GM12878 (cell line): ENCODE measurements around the gene FRK.

Source experiments
- EZH2 ChIP-seq: IDR thresholded peaks from 2 replicates; pipeline ENCODE4 v1.6.1; 2012; ENCODE audit warnings: low read depth, mild to moderate bottlenecking, control low read depth, inconsistent platforms, low read length, borderline replicate concordance; ENCODE audit not compliant: control insufficient read depth
- HDGF ChIP-seq: fragments of 450-650 bp; IDR thresholded peaks from 2 replicates; pipeline ENCODE4 v1.6.1; 2016; ENCODE audit warnings: antibody characterized with exemption
- JUND ChIP-seq: IDR thresholded peaks from 2 replicates; pipeline ENCODE4 v1.6.1; 2012; ENCODE audit warnings: low read depth, mild to moderate bottlenecking, low read length, improper control_type of control experiment, moderate library complexity
- POLR2A ChIP-seq: IDR thresholded peaks from 2 replicates; pipeline ENCODE4 v1.6.1; 2011; ENCODE audit warnings: low read depth, mild to moderate bottlenecking, low read length
- RAD21 ChIP-seq: IDR thresholded peaks from 2 replicates; pipeline ENCODE4 v1.6.1; 2011; ENCODE audit warnings: mild to moderate bottlenecking, low read depth, low read length, moderate library complexity; ENCODE audit not compliant: insufficient read depth
- RELA ChIP-seq: fragments of 450-650 bp; IDR thresholded peaks from 2 replicates; pipeline ENCODE4 v1.8.0; 2014; ENCODE audit warnings: borderline replicate concordance; ENCODE audit not compliant: partially characterized antibody
- SMC3 ChIP-seq: IDR thresholded peaks from 2 replicates; pipeline ENCODE4 v1.6.1; 2011; ENCODE audit warnings: low read length, improper control_type of control experiment, borderline replicate concordance
- SUPT20H ChIP-seq: IDR thresholded peaks from 2 replicates; pipeline ENCODE4 v1.6.1; 2011; ENCODE audit warnings: low read depth, mild to moderate bottlenecking, low read length, moderate library complexity, borderline replicate concordance; ENCODE audit not compliant: control insufficient read depth
- TCF12 ChIP-seq: IDR thresholded peaks from 2 replicates; pipeline ENCODE4 v1.6.1; 2011; ENCODE audit warnings: low read depth, mild to moderate bottlenecking, low read length
- TF ChIP-seq, protein P1 (sequence below): IDR thresholded peaks from 2 replicates; pipeline ENCODE4 v1.6.1; 2011; ENCODE audit warnings: borderline replicate concordance, low read depth, mild to moderate bottlenecking, moderate library complexity, mixed read lengths, low read length; ENCODE audit not compliant: insufficient read depth; ENCODE audit errors: extremely low read length
- TF ChIP-seq, protein P2 (sequence below): fragments of 450-650 bp; IDR thresholded peaks from 2 replicates; pipeline ENCODE4 v1.6.1; 2014; ENCODE audit warnings: mild to moderate bottlenecking

DNA sequence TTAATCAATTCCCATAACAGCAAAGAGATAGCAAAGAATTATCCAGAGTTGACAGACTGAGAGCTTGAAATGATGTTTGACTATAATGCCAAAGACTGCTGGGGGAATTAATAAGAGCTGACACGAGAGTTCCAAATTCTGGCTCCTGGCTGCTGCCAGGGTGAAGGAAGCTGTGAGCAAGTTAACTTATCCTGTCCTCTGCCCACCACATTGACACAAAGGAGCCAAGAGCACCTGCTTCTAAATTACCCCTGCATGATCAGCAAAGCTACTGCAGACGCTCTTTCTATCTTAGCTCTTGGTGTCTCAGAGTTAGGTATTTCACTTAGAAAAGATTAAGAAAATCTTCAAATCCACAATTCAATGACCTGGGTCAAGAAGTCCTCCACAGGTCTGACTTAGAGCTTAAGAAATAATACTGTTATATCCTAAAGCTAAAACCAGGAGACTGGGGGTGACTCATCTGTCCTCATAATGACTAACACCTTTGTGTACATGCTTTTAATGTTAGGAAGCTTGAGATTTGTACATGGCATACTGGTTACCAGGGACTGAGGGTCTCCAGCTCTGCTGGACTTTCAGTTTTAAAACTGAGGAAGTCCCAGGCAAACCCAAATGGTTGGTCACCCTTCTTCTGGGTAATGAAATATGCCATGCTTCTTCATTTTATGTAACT lies 13.2 kb upstream of the FRK start:
- no peak for TF ChIP-seq HDGF
- TF ChIP-seq TCF12: no peak
- TF ChIP-seq POLR2A: no peak
- no peak for TF ChIP-seq RAD21
- TF ChIP-seq JUND: no peak
- TF ChIP-seq, protein P1, sequence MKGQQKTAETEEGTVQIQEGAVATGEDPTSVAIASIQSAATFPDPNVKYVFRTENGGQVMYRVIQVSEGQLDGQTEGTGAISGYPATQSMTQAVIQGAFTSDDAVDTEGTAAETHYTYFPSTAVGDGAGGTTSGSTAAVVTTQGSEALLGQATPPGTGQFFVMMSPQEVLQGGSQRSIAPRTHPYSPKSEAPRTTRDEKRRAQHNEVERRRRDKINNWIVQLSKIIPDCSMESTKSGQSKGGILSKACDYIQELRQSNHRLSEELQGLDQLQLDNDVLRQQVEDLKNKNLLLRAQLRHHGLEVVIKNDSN: no peak
- TF ChIP-seq, protein P2, sequence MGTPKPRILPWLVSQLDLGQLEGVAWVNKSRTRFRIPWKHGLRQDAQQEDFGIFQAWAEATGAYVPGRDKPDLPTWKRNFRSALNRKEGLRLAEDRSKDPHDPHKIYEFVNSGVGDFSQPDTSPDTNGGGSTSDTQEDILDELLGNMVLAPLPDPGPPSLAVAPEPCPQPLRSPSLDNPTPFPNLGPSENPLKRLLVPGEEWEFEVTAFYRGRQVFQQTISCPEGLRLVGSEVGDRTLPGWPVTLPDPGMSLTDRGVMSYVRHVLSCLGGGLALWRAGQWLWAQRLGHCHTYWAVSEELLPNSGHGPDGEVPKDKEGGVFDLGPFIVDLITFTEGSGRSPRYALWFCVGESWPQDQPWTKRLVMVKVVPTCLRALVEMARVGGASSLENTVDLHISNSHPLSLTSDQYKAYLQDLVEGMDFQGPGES: no peak
- no peak for TF ChIP-seq EZH2
- no peak for TF ChIP-seq RELA
- no peak for TF ChIP-seq SMC3
- TF ChIP-seq SUPT20H: no peak
